ENCODE results near the gene GABRG3. TPM values are rescaled to one million over a fixed set of nuclear protein-coding genes. Genes with fewer than 3 reads are reported as not detected.

The GABRG3 gene
- total RNA-seq, 1 experiment from 2014 or later, result 0.15 TPM

DNA sequence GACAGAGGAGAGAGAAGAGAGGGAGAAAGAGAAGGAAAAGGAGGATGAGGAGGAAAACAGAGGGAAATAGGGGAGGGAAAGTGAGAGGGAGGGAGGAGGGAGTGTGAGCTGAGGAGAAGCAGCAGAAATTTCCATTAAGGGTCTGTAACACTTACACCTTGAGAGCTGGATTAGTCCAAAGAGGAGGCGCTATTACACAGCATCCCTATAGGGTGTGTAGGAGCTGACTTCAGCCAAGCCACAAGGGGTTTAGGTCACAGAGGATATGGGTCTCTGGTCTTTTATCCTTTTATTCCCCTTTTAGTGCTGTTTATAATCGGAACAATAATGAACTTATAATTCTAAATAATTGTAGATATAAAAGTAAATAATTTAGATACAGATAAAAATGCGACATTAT is 230.4 kb downstream of the GABRG3 start:
- Histone ChIP-seq H4K20me1 (ENCODE audit: control insufficient read depth, insufficient read depth, insufficient read length) (no peaks in the 10 kb centered on the region), H3K27me3 (ENCODE audit: insufficient read depth, low read length) (no peaks in the 10 kb centered on the region), H2AFZ (ENCODE audit: low read length) (no peak overlapping the region), H3K14ac (ENCODE audit: insufficient read depth, low read length) (no peak overlapping the region), H2BK20ac (ENCODE audit: low read depth, low read length, poor library complexity, severe bottlenecking) (no peak overlapping the region), H3K9ac (ENCODE audit: extremely low read depth, insufficient read length, low read length) (no peak overlapping the region), H3K4me1 (ENCODE audit: insufficient read depth, low read length) (no peaks in the 10 kb centered on the region), H2AK5ac (ENCODE audit: insufficient read length, low read length) (no peak overlapping the region), H4K8ac (replicated peaks; ENCODE audit: insufficient read length, low read depth, low read length) (no peak overlapping the region), H3K9me3 (ENCODE audit: control insufficient read depth, low read depth, low read length) (no peaks in the 10 kb centered on the region), H3K79me2 (ENCODE audit: insufficient read depth, low read length) (no peaks in the 10 kb centered on the region), H3K27ac (ENCODE audit: insufficient read length, low read depth, low read length) (no peak overlapping the region), H3K18ac (ENCODE audit: insufficient read length, low read depth, low read length) (no peak overlapping the region), H2BK15ac (ENCODE audit: low read depth, low read length) (no peak overlapping the region), H2BK12ac (ENCODE audit: insufficient read length, low read depth, low read length) (no peak overlapping the region), H4K91ac (ENCODE audit: insufficient read length, low read depth, low read length) (no peak overlapping the region), H3T11ph (ENCODE audit: low read length) (no peak overlapping the region), H4K5ac (ENCODE audit: insufficient read length, low read depth, low read length) (no peak overlapping the region), H2BK120ac (ENCODE audit: low read depth, low read length, poor library complexity, severe bottlenecking) (no peak overlapping the region), H3K79me1 (ENCODE audit: insufficient read depth, low read depth, low read length, poor library complexity, severe bottlenecking) (no peaks in the 10 kb centered on the region), H2BK5ac (ENCODE audit: insufficient read length, low read length) (no peak overlapping the region), H3K4ac (ENCODE audit: low read depth, low read length) (no peak overlapping the region), H3K4me2 (ENCODE audit: insufficient read depth, insufficient read length, low read length) (no peak overlapping the region), H3K23ac (ENCODE audit: insufficient read length, low read depth, low read length) (no peak overlapping the region), H3K56ac (ENCODE audit: insufficient read length, low read depth, low read length) (no peak overlapping the region), H3K23me2 (ENCODE audit: insufficient read length, low read depth, low read length, poor library complexity, severe bottlenecking) (no peaks in the 10 kb centered on the region)
- H3K4me1 Mint-ChIP-seq, result peaks cover 3 to 8% of the 10 kb centered on the region in 2 experiments; a peak in 2 of 4 replicates
- no peak overlapping the region for H3K27ac Mint-ChIP-seq
- WGBS (ENCODE audit: extremely low coverage, insufficient read length, low lambda C conversion rate), result no CpG with 5 or more reads among the region's 3 CpGs
- peaks cover 5% of the 10 kb centered on the region for H3K27me3 Mint-ChIP-seq (ENCODE audit: low read depth)
- H3K9me3 Mint-ChIP-seq, result no peaks in the 10 kb centered on the region
- H3K4me3 Mint-ChIP-seq, result no peak overlapping the region
- no peak for DNase-seq
- peak; percentile 38; the same call in 1 of the 3 replicates for TF ChIP-seq CTCF (conservative IDR thresholded peaks at IDR 0.05)
- H3K36me3 Mint-ChIP-seq (ENCODE audit: insufficient read depth in 1 of 3, low read depth in 3 of 3), result no peaks in the 10 kb centered on the region
